H9 (cell line): ENCODE data around the gene BARHL2. TPM values are rescaled to one million over a fixed set of nuclear protein-coding genes. Genes with fewer than 3 reads are reported as not detected.

ENCODE experiments used
- DNase-seq: peaks from one replicate; pipeline ENCODE4 v3.0.0-alpha.2; 2017
- H2AFZ ChIP-seq: one replicate; pipeline ENCODE4 v1.6.1; 2013; ENCODE audit warnings: mild to moderate bottlenecking, low read length, control low read depth, moderate library complexity
- H2AK5ac ChIP-seq: 2 replicates; pipeline ENCODE4 v1.6.1; 2013; ENCODE audit warnings: low read length, control low read depth, mixed read lengths; ENCODE audit not compliant: insufficient read length
- H2BK120ac ChIP-seq: one replicate; pipeline ENCODE4 v1.6.1; 2013; ENCODE audit warnings: low read depth, mild to moderate bottlenecking, low read length, control low read depth, inconsistent platforms; ENCODE audit not compliant: poor library complexity, severe bottlenecking
- H2BK12ac ChIP-seq: 2 replicates; pipeline ENCODE4 v1.6.1; 2013; ENCODE audit warnings: low read length, control low read depth, mixed read lengths, low read depth; ENCODE audit not compliant: insufficient read length
- H2BK15ac ChIP-seq: 2 replicates; pipeline ENCODE4 v1.6.1; 2013; ENCODE audit warnings: low read depth, low read length, control low read depth
- H2BK20ac ChIP-seq: one replicate; pipeline ENCODE4 v1.6.1; 2013; ENCODE audit warnings: low read depth, mild to moderate bottlenecking, low read length, control low read depth, inconsistent platforms; ENCODE audit not compliant: poor library complexity, severe bottlenecking
- H2BK5ac ChIP-seq: 2 replicates; pipeline ENCODE4 v1.6.1; 2013; ENCODE audit warnings: low read length, control low read depth, mixed read lengths; ENCODE audit not compliant: insufficient read length
- H3K14ac ChIP-seq: 2 replicates; pipeline ENCODE4 v1.6.1; 2013; ENCODE audit warnings: low read length, control low read depth; ENCODE audit not compliant: insufficient read depth
- H3K18ac ChIP-seq: 2 replicates; pipeline ENCODE4 v1.6.1; 2013; ENCODE audit warnings: low read depth, mild to moderate bottlenecking, mixed read lengths, low read length, control low read depth; ENCODE audit not compliant: insufficient read length
- H3K23ac ChIP-seq: 2 replicates; pipeline ENCODE4 v1.6.1; 2013; ENCODE audit warnings: low read length, control low read depth, mixed read lengths, low read depth; ENCODE audit not compliant: insufficient read length
- H3K23me2 ChIP-seq: 2 replicates; pipeline ENCODE4 v1.6.1; 2013; ENCODE audit warnings: low read depth, mild to moderate bottlenecking, mixed read lengths, low read length, control low read depth; ENCODE audit not compliant: insufficient read length, poor library complexity, severe bottlenecking
- H3K27ac ChIP-seq: 2 replicates; pipeline ENCODE4 v1.5.1; 2013; ENCODE audit warnings: low read length, control low read depth, mixed read lengths, low read depth; ENCODE audit not compliant: insufficient read length
- H3K27me3 ChIP-seq: 2 replicates; pipeline ENCODE4 v1.6.1; 2013; ENCODE audit warnings: low read length, control low read depth, inconsistent platforms; ENCODE audit not compliant: insufficient read depth
- H3K4ac ChIP-seq: 2 replicates; pipeline ENCODE4 v1.6.1; 2013; ENCODE audit warnings: low read depth, mild to moderate bottlenecking, control low read depth, inconsistent platforms, low read length, moderate library complexity
- H3K4me1 ChIP-seq: 2 replicates; pipeline ENCODE4 v1.6.1; 2013; ENCODE audit warnings: low read length, control low read depth, inconsistent platforms; ENCODE audit not compliant: insufficient read depth
- H3K4me2 ChIP-seq: 2 replicates; pipeline ENCODE4 v1.6.1; 2013; ENCODE audit warnings: low read length, control low read depth, mixed read lengths; ENCODE audit not compliant: insufficient read length, insufficient read depth
- H3K56ac ChIP-seq: 2 replicates; pipeline ENCODE4 v1.6.1; 2013; ENCODE audit warnings: low read depth, mild to moderate bottlenecking, mixed read lengths, low read length, control low read depth; ENCODE audit not compliant: insufficient read length
- H3K79me1 ChIP-seq: 2 replicates; pipeline ENCODE4 v1.6.1; 2013; ENCODE audit warnings: low read depth, mild to moderate bottlenecking, moderate library complexity, low read length, control low read depth, inconsistent platforms; ENCODE audit not compliant: insufficient read depth, poor library complexity, severe bottlenecking
- H3K79me2 ChIP-seq: 2 replicates; pipeline ENCODE4 v1.6.1; 2013; ENCODE audit warnings: low read length, control low read depth, inconsistent platforms; ENCODE audit not compliant: insufficient read depth
- H3K9ac ChIP-seq: 2 replicates; pipeline ENCODE4 v1.6.1; 2013; ENCODE audit warnings: low read length, control low read depth, mixed read lengths; ENCODE audit not compliant: insufficient read length; ENCODE audit errors: extremely low read depth
- H3K9me3 ChIP-seq: one replicate; pipeline ENCODE4 v1.6.1; 2013; ENCODE audit warnings: low read depth, low read length, inconsistent platforms; ENCODE audit not compliant: control insufficient read depth
- H3T11ph ChIP-seq: one replicate; pipeline ENCODE4 v1.6.1; 2013; ENCODE audit warnings: mild to moderate bottlenecking, low read length, control low read depth, inconsistent platforms
- H4K20me1 ChIP-seq: one replicate; pipeline ENCODE4 v1.6.1; 2013; ENCODE audit not compliant: control insufficient read depth, insufficient read length, insufficient read depth
- H4K5ac ChIP-seq: 2 replicates; pipeline ENCODE4 v1.6.1; 2013; ENCODE audit warnings: low read depth, mild to moderate bottlenecking, mixed read lengths, low read length, control low read depth; ENCODE audit not compliant: insufficient read length
- H4K8ac ChIP-seq: replicated peaks from 2 replicates; pipeline ENCODE4 v1.6.1; 2013; ENCODE audit warnings: low read length, control low read depth, mixed read lengths, low read depth; ENCODE audit not compliant: insufficient read length
- H4K91ac ChIP-seq: 2 replicates; pipeline ENCODE4 v1.6.1; 2013; ENCODE audit warnings: low read depth, mild to moderate bottlenecking, moderate library complexity, mixed read lengths, low read length, control low read depth; ENCODE audit not compliant: insufficient read length
- H3K27ac Mint-ChIP-seq, 3 experiments: 2 replicates in 2 of 3; 3 replicates in 1 of 3; pipeline ENCODE4 v1.8.0; 2020 to 2021; ENCODE audit warnings: mixed read lengths in 3 of 3, mild to moderate bottlenecking in 1 of 3, moderate library complexity in 1 of 3
- H3K27me3 Mint-ChIP-seq: 2 replicates; pipeline ENCODE4 v1.8.0; 2021; ENCODE audit warnings: low read depth, mild to moderate bottlenecking, moderate library complexity, mixed read lengths
- H3K36me3 Mint-ChIP-seq, 3 experiments: 2 replicates in 2 of 3; 3 replicates in 1 of 3; pipeline ENCODE4 v1.8.0; 2020 to 2021; ENCODE audit warnings: low read depth in 3 of 3, mixed read lengths in 3 of 3; ENCODE audit not compliant: insufficient read depth in 1 of 3
- H3K4me1 Mint-ChIP-seq, 2 experiments: 2 replicates each; pipeline ENCODE4 v1.8.0; 2020; ENCODE audit warnings: mixed read lengths in 2 of 2
- H3K4me3 Mint-ChIP-seq, 2 experiments: 2 replicates in 1 of 2; 3 replicates in 1 of 2; pipeline ENCODE4 v1.8.0; 2020 to 2021; ENCODE audit warnings: mild to moderate bottlenecking in 2 of 2, mixed read lengths in 2 of 2, moderate library complexity in 1 of 2
- H3K9me3 Mint-ChIP-seq, 2 experiments: 2 replicates in 1 of 2; 3 replicates in 1 of 2; pipeline ENCODE4 v1.8.0; 2020; ENCODE audit warnings: mild to moderate bottlenecking in 2 of 2, mixed read lengths in 2 of 2, moderate library complexity in 1 of 2
- WGBS: extraction: QIAGEN DNeasy Blood & Tissue Kit; methylation state at CpG from one replicate; pipeline ENCODE4 v1.1.7; 2013; ENCODE audit warnings: missing lambda C conversion rate, low lambda C conversion rate, mixed read lengths; ENCODE audit not compliant: insufficient read length; ENCODE audit errors: extremely low coverage; 5-methylcytosine and 5-hydroxymethylcytosine counted together
- total RNA-seq: library from RNA; stranded (reverse); gene quantifications from 2 replicates; pipeline ENCODE4 v1.2.1, GENCODE V29; 2021
- TF ChIP-seq, protein P1 (sequence below): fragments of 200-600 bp; sonication (generic); conservative IDR thresholded peaks from 3 replicates; pipeline ENCODE4 v1.8.0; 2021; ENCODE audit warnings: antibody characterized with exemption, mild to moderate bottlenecking

Gene BARHL2
- total RNA-seq, 1 experiment from 2014 or later: not detected

GRCh38 chr1:90753556-90753955 lies 36.5 kb upstream of the BARHL2 start:
- Histone ChIP-seq H2BK15ac (no peak overlapping the region), H3K23ac (no peak overlapping the region), H3K14ac (no peak overlapping the region), H3K18ac (no peak overlapping the region), H3K27ac (no peak overlapping the region), H3K4me1 (no peaks in the 10 kb centered on the region), H4K91ac (no peak overlapping the region), H3K4me2 (no peak overlapping the region), H4K8ac (no peak overlapping the region), H4K5ac (no peak overlapping the region), H2BK12ac (no peak overlapping the region), H4K20me1 (no peaks in the 10 kb centered on the region), H2BK20ac (no peak overlapping the region), H2AFZ (no peak overlapping the region), H3K56ac (no peak overlapping the region), H3T11ph (no peak overlapping the region), H3K9ac (no peak overlapping the region), H3K23me2 (no peaks in the 10 kb centered on the region), H2AK5ac (no peak overlapping the region), H2BK5ac (no peak overlapping the region), H3K4ac (no peak overlapping the region), H3K27me3 (no peaks in the 10 kb centered on the region), H3K79me2 (no peaks in the 10 kb centered on the region), H2BK120ac (no peak overlapping the region), H3K9me3 (no peaks in the 10 kb centered on the region), H3K79me1 (no peaks in the 10 kb centered on the region)
- H3K9me3 Mint-ChIP-seq: no peaks in the 10 kb centered on the region
- TF ChIP-seq, protein P1, sequence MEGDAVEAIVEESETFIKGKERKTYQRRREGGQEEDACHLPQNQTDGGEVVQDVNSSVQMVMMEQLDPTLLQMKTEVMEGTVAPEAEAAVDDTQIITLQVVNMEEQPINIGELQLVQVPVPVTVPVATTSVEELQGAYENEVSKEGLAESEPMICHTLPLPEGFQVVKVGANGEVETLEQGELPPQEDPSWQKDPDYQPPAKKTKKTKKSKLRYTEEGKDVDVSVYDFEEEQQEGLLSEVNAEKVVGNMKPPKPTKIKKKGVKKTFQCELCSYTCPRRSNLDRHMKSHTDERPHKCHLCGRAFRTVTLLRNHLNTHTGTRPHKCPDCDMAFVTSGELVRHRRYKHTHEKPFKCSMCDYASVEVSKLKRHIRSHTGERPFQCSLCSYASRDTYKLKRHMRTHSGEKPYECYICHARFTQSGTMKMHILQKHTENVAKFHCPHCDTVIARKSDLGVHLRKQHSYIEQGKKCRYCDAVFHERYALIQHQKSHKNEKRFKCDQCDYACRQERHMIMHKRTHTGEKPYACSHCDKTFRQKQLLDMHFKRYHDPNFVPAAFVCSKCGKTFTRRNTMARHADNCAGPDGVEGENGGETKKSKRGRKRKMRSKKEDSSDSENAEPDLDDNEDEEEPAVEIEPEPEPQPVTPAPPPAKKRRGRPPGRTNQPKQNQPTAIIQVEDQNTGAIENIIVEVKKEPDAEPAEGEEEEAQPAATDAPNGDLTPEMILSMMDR: no peak
- WGBS: no CpG with 5 or more reads among the region's 1 CpG
- H3K4me3 Mint-ChIP-seq: no peak overlapping the region
- H3K36me3 Mint-ChIP-seq: no peaks in the 10 kb centered on the region
- no peak for DNase-seq
- H3K27ac Mint-ChIP-seq: no peak overlapping the region
- peaks cover 5% of the 10 kb centered on the region for H3K27me3 Mint-ChIP-seq
- H3K4me1 Mint-ChIP-seq: peaks cover 0 to 6% of the 10 kb centered on the region in 2 experiments; a peak in 3 of 4 replicates
